ENCODE data around the gene TLE3.

GRCh38 chr15:70020229-70020628 lies 77.5 kb downstream of the TLE3 start:
- TF ChIP-seq EZH2 (IDR thresholded peaks at IDR 0.05; ENCODE audit: low read length, missing control alignments), result no peak
- TF ChIP-seq CTCF (conservative IDR thresholded peaks at IDR 0.05 in 1 of 2, IDR thresholded peaks at IDR 0.05 in 1 of 2; ENCODE audit: low read depth in 1 of 2, low read length in 2 of 2), result no peak

Measured in fibroblast of lung (primary cell).